HCT116 (cell line): ENCODE measurements around the gene UBE2F. TPM values are rescaled to one million over a fixed set of nuclear protein-coding genes. Genes with fewer than 3 reads are reported as not detected.
"Not testable (repeated sequence)": the region's sequence is repeated elsewhere in the genome, so short reads cannot be mapped to it uniquely, and the experiment has no call there.

Source experiments
- ATAC-seq: fragments of 200-7000 bp; cut with Tn5 transposase; 2 replicates; pipeline ENCODE4 v1.9.1; 2020; ENCODE audit warnings: mild to moderate bottlenecking, moderate library complexity
- BruUV-seq: library from RNA; stranded (reverse); fragments of 400-500 nt; replicated peaks from 2 replicates; lab custom pipeline; 2021; lab: Mats Ljungman, UMichigan
- CTCF ChIA-PET: fragments of 300-600 bp; sonication (Branson Sonifier 250); formaldehyde crosslinking; loops from one replicate; lab custom pipeline; 2021; ENCODE audit warnings: antibody characterized with exemption; lab: Charles Lee
- POLR2A ChIA-PET: fragments of 300-600, 350-600 bp; sonication (Branson Sonifier 250); formaldehyde crosslinking; loops from one replicate; lab custom pipeline; 2021; ENCODE audit warnings: antibody characterized with exemption; lab: Charles Lee
- RAD21 ChIA-PET, 2 experiments: fragments of 300-600 bp; sonication (Branson Sonifier 250); formaldehyde crosslinking; loops; one replicate each; lab custom pipeline; 2023; ENCODE audit warnings: low total read pairs in 2 of 2; ENCODE audit not compliant: uncharacterized antibody in 2 of 2, unreplicated experiment in 2 of 2, low non-redundant PET in 1 of 2; lab: Charles Lee
- DNase-seq: peaks from one replicate; pipeline ENCODE4 v3.0.0-alpha.2; 2010; ENCODE audit warnings: low read depth, low spot score
- H2AFZ ChIP-seq: fragments of 200-600 bp; shearing (Covaris generic), sonication (generic); 2 replicates; pipeline ENCODE4 v1.6.1; 2017; ENCODE audit warnings: low read depth, mixed run types, mixed read lengths, antibody characterized with exemption, low read length; ENCODE audit not compliant: poor library complexity, severe bottlenecking
- H3K27ac ChIP-seq: 2 replicates; pipeline ENCODE4 v1.5.1; 2012; ENCODE audit warnings: low read depth, low read length
- H3K27me3 ChIP-seq: fragments of 200-600 bp; sonication (generic); 2 replicates; pipeline ENCODE4 v1.6.1; 2016; ENCODE audit warnings: mixed run types, low read length, mixed read lengths; ENCODE audit not compliant: insufficient read depth
- H3K36me3 ChIP-seq, 2 experiments: fragments of 200-500 bp in 1 of 2; fragments of 200-600 bp in 1 of 2; sonication (Bioruptor generic) in 1 of 2; sonication (generic) in 1 of 2; 2 replicates each; pipeline versions ENCODE4 v1.5.1 to v1.6.1; 2014 to 2016; ENCODE audit warnings: low read length in 2 of 2, inconsistent platforms in 1 of 2, mixed read lengths in 1 of 2, mixed run types in 1 of 2; ENCODE audit not compliant: insufficient read depth in 2 of 2, control insufficient read depth in 1 of 2
- H3K4me1 ChIP-seq, 2 experiments: fragments of 200-600 bp in 1 of 2; sonication (generic) in 1 of 2; 2 replicates each; pipeline versions ENCODE4 v1.5.1 to v1.6.1; 2012 to 2017; ENCODE audit warnings: low read length in 2 of 2, inconsistent platforms in 1 of 2, mild to moderate bottlenecking in 1 of 2, mixed read lengths in 1 of 2, mixed run types in 1 of 2, moderate library complexity in 1 of 2; ENCODE audit not compliant: insufficient read depth in 2 of 2, control insufficient read depth in 1 of 2
- H3K4me2 ChIP-seq: fragments of 200-600 bp; sonication (generic); 2 replicates; pipeline ENCODE4 v1.6.1; 2017; ENCODE audit warnings: mixed run types, low read length, mixed read lengths
- H3K4me3 ChIP-seq, 2 experiments: fragments of 200-600 bp in 1 of 2; sonication (generic) in 1 of 2; replicated peaks in 1 of 2; 2 replicates each; pipeline ENCODE4 v1.5.1; 2011 to 2016; ENCODE audit warnings: low read length in 2 of 2, control low read depth in 1 of 2, low read depth in 1 of 2, mild to moderate bottlenecking in 1 of 2, mixed read lengths in 1 of 2, mixed run types in 1 of 2
- H3K79me2 ChIP-seq: fragments of 200-600 bp; sonication (generic); 2 replicates; pipeline ENCODE4 v1.6.1; 2017; ENCODE audit warnings: mild to moderate bottlenecking, mixed run types, low read length, moderate library complexity, mixed read lengths; ENCODE audit not compliant: insufficient read depth
- H3K9ac ChIP-seq: fragments of 200-600 bp; sonication (generic); 2 replicates; pipeline ENCODE4 v1.6.1; 2016; ENCODE audit warnings: low read length, mixed read lengths
- H3K9me2 ChIP-seq: fragments of 200-600 bp; sonication (generic), shearing (Covaris generic); 2 replicates; pipeline ENCODE4 v1.6.1; 2017; ENCODE audit warnings: mixed run types, mild to moderate bottlenecking, moderate library complexity; ENCODE audit not compliant: insufficient read depth
- H3K9me3 ChIP-seq, 2 experiments: fragments of 200-500 bp in 1 of 2; fragments of 200-600 bp in 1 of 2; sonication (Bioruptor generic) in 1 of 2; sonication (generic) in 1 of 2; 2 replicates each; pipeline ENCODE4 v1.6.1; 2014 to 2017; ENCODE audit warnings: low read length in 2 of 2, mixed read lengths in 2 of 2, inconsistent platforms in 1 of 2, low read depth in 1 of 2, mild to moderate bottlenecking in 1 of 2, mixed run types in 1 of 2, moderate library complexity in 1 of 2; ENCODE audit not compliant: control insufficient read depth in 1 of 2, insufficient read depth in 1 of 2
- H4K20me1 ChIP-seq: fragments of 200-600 bp; sonication (generic), shearing (Covaris generic); 2 replicates; pipeline ENCODE4 v1.6.1; 2017; ENCODE audit warnings: mixed run types, mild to moderate bottlenecking, moderate library complexity; ENCODE audit not compliant: insufficient read depth
- CBX3 ChIP-seq: IDR thresholded peaks from 2 replicates; pipeline ENCODE4 v1.6.1; 2012; ENCODE audit warnings: low read depth
- EZH2 ChIP-seq: fragments of 200-600 bp; sonication (generic); IDR thresholded peaks from 2 replicates; pipeline ENCODE4 v1.6.1; 2017; ENCODE audit warnings: antibody characterized with exemption, mixed run types
- POLR2A ChIP-seq: IDR thresholded peaks from 2 replicates; pipeline ENCODE4 v1.7.0; 2011; ENCODE audit warnings: borderline replicate concordance; ENCODE audit not compliant: insufficient read depth, insufficient read length; ENCODE audit errors: extremely low read depth
- SRF ChIP-seq: IDR thresholded peaks from 2 replicates; pipeline ENCODE4 v1.6.1; 2012; ENCODE audit warnings: low read depth
- TCF7L2 ChIP-seq: IDR thresholded peaks from 2 replicates; pipeline ENCODE4 v1.7.0; 2011; ENCODE audit warnings: borderline replicate concordance, inconsistent platforms; ENCODE audit not compliant: insufficient read depth, insufficient read length; ENCODE audit errors: extremely low read depth
- YY1 ChIP-seq: IDR thresholded peaks from 2 replicates; pipeline ENCODE4 v1.6.1; 2011; ENCODE audit warnings: low read length, low read depth, moderate library complexity, mild to moderate bottlenecking; ENCODE audit not compliant: insufficient replicate concordance; ENCODE audit errors: extremely low read depth
- ZFX ChIP-seq: fragments of 450-650 bp; IDR thresholded peaks from 2 replicates; pipeline ENCODE4 v1.6.1; 2017
- intact Hi-C: fragments of 100-400 bp; cut with micrococcal nuclease; formaldehyde crosslinking; loops from 2 replicates; pipeline ENCODE4 v1.10.0; 2022
- total RNA-seq: library from RNA; stranded (reverse); gene quantifications from one replicate; pipeline ENCODE4 v1.2.1, GENCODE V29; 2021; ENCODE audit not compliant: unreplicated experiment

Gene UBE2F
- total RNA-seq, 1 experiment from 2014 or later, result 32.8 TPM

- no TSS peak for BruUV-seq
- Histone ChIP-seq H3K36me3 (no peaks in the 10 kb centered on the region), H3K9me3 (peaks cover 0 to 19% of the 10 kb centered on the region in 2 experiments; a peak in 1 of 4 replicates), H3K9ac (no peak overlapping the region), H3K9me2 (no peaks in the 10 kb centered on the region), H4K20me1 (no peaks in the 10 kb centered on the region), H3K27ac (no peak overlapping the region), H3K27me3 (no peaks in the 10 kb centered on the region), H3K4me3 (no peak overlapping the region), H3K4me1 (peaks cover 0 to 7% of the 10 kb centered on the region in 2 experiments; a peak in 2 of 4 replicates), H2AFZ (no peak overlapping the region), H3K4me2 (no peak overlapping the region), H3K79me2 (peaks cover 3% of the 10 kb centered on the region)
- ChIA-PET RAD21 (no interaction called here), CTCF (no interaction called here), POLR2A (no interaction called here)
- no peak for DNase-seq
- intact Hi-C loops, result no loop called here
- TF ChIP-seq TCF7L2 (no peak), EZH2 (no peak), POLR2A (no peak), SRF (no peak), CBX3 (peak; percentile 99), YY1 (no peak), ZFX (no peak)
- no peak for ATAC-seq
Measured at GRCh38 chr2:237962432-237963084, 4.3 kb upstream of the UBE2F start.

DNA sequence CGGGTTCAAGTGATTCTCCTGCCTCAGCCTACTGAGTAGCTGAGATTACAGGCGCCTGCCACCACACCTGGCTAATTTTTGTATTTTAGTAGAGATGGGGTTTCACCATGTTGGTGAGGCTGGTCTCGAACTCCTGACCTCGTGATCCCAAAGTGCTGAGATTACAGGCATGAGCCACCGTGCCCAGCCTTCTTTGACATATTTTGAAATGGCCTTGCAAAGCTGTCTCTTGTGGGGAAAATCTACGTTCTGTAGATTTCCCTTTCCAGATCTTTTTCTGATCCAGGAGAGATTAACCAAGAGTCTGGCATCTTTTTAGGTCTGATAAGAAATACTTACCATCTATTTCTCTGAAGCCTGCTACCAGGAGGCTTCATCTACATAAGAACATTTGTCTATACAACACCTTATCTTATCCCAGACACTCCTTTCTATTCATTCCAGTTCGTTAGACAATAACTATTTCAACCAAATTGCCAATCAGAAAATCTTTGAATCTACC, 3.3 kb upstream of the UBE2F start:
- H2AFZ ChIP-seq, H3K4me2 ChIP-seq, ATAC-seq, RAD21 ChIA-PET, BruUV-seq, H4K20me1 ChIP-seq, H3K4me3 ChIP-seq, H3K27me3 ChIP-seq, DNase-seq, H3K9ac ChIP-seq, H3K36me3 ChIP-seq, intact Hi-C loops, CTCF ChIA-PET, H3K9me2 ChIP-seq, H3K27ac ChIP-seq, POLR2A ChIA-PET: not testable (repeated sequence)
- Histone ChIP-seq H3K79me2 (peaks cover 13% of the 10 kb centered on the region), H3K9me3 (peaks cover 0 to 19% of the 10 kb centered on the region in 2 experiments; a peak in 1 of 4 replicates), H3K4me1 (peaks cover 9 to 17% of the 10 kb centered on the region in 2 experiments)
